Stimulated activated CD4-positive, alpha-beta T cell treated with anti-CD3 and anti-CD28 coated beads, TNF-alpha, amount 100 ng/mL, for 4 hours (primary cell): ENCODE results near the gene SPATA46.

ENCODE experiments used
- DNase-seq, 3 experiments: peaks; one replicate each; pipeline ENCODE4 v3.0.0-alpha.2; 2020; ENCODE audit warnings: low read depth in 3 of 3

SPATA46 gene

DNA sequence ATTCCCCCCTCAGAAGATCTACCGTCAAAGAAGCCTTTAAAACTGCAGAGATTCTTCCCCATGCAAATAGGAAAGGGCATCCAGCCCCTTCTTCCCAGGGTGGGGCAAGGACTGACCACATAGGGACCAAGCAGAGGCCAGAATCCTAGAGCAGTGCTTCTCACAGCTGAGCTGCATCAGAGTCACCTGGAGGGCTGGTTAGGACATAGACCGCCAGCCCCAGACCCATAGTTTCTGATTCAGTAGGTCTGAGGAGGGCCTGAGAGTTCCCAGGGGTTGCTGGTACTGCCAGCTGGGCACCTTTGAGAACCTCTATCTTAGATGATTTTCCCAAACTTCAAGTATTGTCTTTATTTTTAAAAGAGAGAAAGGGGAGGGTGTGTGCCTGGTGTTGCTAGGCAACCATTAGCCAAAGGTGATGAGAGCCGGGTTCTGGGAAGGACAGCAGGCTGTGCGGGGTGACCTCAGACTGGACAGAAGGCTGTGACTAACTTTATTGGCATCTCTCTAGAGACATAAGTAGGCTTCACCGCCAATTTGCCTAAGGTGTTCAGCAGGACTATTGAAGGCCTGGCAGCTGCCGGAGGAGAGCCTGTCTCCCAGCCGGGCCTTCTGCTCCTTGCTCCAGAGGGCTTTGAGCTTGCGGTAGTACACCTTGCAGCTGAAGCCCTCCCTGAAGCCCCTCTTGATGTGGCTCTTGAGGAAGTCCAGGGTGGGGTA is 3.0 kb downstream of the SPATA46 start:
- DNase-seq, result no peak

DNA sequence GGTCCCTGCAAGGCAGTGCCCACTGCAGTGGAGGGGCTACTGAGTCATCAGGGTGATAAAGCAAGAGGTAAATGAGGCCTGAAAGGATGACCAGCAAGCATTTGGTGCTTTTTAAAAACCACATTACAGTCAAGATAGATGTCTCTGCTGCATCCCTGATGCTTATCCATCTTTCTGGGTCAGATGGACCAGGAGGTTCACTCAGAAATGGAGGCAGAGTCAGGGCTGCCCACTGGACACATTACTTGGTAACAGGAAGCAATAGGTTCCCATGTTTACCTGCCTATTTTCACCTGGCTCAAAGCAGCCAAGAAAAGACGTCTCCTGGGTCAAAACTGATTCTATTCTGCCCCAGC is 3.6 kb downstream of the SPATA46 start:
- no peak for DNase-seq

DNA sequence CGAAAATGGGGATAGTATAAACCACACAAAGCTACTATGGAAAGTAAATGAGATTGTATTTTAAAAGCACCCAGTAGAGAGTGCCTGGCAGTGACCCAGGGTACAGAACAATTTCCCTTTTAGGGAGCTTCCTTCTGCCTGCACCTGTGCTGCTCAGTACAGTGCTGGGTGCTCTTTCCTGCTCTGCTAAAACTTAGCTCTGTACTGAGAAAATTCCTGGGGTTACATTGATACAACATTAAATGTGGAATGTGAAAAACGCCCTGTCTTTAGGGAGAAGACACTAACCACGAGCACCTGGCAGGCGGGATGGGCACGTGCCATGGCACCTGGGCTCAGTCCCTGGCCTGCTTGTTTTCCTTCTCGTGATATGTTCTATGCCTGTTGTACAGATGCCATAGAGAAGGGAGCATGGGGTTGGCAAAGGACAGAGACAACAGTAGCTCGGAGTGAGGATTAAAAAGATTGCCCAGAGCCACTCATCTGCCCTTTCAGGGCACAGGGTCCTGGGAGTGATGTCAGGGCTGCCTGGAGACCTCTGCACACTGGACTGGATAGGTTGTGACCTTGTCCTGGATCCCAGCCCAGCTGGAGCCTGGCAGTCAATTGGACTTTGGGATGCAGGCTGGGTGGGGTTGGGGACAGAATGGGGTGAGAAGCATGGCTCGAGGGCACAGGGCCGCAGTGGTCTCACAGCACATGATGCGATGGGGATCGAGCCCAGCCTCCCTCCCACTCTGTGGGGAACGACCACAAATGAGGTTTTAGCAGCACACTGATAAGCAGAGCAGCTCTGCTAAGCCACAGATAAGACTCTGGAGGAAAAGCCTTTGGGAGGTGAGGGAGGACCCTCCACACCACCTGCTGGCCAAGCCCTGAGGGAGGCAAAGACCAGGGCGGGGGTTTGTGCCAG is 4.2 kb downstream of the SPATA46 start:
- no peak for DNase-seq

DNA sequence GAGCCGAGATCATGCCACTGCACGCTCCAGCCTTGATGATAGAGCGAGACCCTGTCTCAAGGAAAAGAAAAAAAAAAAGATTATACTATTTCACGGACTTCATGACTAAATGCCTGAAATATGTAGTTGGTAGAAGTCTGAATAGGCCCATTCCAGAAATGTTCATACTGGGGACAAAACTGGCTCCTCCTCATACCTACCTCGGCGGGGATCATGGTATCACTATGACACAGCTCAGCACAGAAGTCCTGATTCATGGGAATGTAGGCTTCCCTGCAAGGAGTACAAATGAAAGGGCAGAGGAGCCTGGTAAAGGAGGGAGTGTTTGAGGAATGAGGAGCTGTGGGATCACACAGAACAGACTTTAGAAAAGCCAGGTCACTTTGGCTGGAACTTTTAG is 5.0 kb downstream of the SPATA46 start:
- no peak for DNase-seq

DNA sequence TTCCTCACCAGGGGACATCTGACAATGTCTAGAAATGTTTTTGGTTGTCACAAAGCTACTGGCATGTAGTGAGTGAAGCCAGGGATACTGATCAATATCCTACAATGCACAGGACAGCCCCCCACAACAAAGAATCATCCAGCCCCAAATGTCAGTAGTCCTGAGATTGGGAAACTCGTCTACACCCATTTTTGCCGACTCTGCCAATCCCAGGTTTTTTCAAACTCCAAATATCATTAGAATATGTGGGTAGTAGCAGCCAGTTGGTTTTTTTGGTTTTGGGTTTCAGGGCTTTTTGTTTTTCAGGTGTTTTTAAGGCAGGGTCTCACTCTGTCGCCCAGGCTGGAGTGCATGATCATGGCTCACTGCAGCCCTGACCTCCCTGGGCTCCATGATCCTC is 5.9 kb downstream of the SPATA46 start:
- DNase-seq, result no peak

DNA sequence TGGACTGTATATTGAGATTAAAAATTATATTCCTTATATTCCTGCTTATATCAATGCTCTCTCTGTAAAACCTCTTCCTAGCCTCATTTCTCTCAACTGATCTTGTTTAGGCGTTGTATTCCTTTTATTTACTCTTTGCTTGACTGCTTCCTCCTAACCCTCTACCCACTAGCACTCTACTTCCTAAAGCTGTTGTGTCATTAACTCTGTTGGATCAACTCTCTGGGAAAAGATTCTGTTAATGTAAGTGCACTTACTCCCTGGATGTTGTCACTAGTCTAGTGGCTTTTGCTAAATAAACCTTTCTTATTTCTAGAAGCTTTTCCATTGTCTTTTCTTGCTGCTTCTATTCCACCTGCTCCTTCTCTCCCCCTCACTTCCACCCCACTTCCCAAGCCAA is 6.5 kb downstream of the SPATA46 start:
- no peak for DNase-seq

DNA sequence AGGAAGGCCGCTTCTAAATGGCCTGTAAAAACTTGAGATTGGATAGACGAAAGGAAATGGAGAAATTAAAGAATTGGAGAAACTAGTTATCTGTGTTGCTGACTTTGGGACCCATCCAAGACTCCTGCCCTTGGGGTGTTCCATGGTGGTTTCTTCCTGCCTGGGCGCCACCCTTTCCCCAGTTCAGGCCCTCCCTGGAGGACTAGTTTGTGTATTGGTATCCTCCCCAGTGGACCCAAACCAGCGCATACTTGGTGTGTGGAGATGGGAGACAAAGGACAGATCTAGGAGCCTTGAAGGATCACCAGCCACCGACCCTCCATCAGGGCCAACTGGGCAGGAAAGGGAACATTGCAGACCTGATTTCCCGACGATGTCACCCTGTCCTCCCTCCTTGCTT is 7.1 kb downstream of the SPATA46 start:
- no peak for DNase-seq

DNA sequence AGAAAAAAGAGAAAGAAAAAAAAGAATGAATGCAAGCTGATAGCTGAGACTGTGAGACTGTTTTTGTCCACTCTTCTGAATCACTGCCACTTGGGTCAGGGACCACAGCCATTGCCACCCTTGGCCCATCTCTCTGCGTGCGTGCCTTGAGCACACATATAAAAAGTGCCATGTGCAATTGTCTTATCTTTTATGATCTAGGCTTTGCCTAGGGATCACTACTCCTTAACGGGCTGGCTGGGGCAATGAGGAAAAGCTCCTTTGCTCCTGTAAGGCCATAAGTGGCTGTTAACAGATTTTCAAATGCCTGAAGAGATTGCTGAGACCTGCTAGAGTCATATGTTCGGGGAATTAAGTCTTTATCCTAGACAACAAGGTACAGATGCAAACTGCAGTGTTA is 8.2 kb downstream of the SPATA46 start:
- no peak for DNase-seq

DNA sequence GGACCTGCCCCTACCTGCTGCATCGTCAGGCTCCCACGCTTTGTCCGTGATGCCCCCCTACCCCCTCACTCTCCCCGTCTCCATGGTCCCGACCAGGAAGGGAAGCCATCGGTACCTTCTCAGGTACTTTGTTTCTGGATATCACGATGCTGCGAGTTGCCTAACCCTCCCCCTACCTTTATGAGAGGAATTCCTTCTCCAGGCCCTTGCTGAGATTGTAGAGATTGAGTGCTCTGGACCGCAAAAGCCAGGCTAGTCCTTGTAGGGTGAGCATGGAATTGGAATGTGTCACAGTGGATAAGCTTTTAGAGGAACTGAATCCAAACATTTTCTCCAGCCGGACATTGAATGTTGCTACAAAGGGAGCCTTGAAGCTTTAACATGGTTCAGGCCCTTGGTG is 8.9 kb downstream of the SPATA46 start:
- no peak for DNase-seq

DNA sequence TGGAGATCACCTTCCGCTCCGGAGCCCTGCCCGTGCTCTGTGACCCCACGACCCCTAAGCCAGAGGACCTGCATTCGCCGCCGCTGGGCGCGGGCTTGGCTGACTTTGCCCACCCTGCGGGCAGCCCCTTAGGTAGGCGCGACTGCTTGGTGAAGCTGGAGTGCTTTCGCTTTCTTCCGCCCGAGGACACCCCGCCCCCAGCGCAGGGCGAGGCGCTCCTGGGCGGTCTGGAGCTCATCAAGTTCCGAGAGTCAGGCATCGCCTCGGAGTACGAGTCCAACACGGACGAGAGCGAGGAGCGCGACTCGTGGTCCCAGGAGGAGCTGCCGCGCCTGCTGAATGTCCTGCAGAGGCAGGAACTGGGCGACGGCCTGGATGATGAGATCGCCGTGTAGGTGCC is 9.6 kb downstream of the SPATA46 start:
- DNase-seq, result no peak

DNA sequence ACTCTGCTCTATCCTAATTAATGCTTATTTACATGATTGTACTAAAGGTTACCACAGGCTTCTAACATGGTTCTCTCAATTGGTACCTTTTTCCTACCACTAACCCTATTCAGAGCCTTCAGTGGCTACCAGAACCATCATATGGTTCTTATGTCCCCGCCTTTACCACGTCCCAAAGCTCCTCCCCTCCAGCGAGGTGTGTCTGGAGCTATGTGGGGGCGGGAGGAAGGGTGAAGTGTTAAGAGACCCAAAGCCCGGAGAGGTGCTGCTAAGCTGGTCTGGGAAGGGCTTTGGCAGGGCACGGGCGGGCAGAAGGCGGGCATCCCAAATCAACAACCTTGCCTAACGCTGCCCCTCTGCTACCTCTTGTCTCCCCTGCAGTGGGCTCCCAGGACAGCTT is 10.0 kb downstream of the SPATA46 start:
- no peak for DNase-seq

DNA sequence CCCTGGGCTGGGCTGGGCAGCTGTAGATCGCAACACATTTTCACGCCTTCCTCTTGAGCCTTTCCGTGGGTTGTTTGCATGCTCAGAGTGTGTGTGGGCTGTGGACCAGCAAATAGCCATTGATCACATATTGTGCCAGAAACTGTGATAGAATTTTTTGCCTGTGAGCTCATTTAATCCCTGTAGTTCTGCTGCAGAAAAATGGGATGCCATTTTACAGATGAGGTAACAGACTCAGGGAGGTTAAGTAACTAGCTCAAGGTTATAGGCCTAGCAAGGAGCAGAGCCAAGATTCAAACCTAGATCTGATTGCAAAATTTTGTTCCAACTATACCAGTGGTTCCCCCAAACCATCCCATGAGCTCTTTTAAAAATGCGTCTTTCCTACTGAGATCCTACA is 10.5 kb downstream of the SPATA46 start:
- no peak for DNase-seq

DNA sequence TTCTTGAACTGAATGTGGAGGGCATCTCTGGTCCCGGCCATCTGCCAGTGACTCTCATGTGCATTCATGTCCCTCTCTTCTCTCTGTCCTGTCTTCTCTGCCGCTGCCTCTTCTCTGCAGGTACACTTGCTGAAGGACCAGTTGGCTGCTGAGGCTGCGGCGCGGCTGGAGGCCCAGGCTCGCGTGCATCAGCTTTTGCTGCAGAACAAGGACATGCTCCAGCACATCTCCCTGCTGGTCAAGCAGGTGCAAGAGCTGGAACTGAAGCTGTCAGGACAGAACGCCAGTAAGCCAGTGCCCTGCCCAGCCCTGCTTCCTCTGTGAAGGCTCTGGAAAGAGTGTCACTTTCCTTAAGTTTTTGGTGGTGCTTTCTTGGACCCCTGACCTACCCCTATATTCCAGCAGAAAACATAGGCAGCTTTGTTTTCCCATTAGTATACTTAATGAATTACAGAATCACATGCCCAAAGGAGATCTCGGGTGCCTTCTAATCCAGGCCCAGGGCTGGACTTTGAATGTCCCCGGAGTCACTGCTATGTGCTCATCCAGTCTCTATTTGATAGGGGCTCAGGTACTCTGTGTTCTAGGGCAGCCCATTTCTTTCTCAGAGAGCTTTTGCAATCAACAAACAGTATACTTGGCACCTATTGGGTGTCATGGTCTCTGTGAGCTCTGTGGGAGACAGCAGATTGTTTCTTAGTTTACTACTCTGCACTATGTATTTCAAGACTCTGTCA is 11.2 kb downstream of the SPATA46 start:
- no peak for DNase-seq

DNA sequence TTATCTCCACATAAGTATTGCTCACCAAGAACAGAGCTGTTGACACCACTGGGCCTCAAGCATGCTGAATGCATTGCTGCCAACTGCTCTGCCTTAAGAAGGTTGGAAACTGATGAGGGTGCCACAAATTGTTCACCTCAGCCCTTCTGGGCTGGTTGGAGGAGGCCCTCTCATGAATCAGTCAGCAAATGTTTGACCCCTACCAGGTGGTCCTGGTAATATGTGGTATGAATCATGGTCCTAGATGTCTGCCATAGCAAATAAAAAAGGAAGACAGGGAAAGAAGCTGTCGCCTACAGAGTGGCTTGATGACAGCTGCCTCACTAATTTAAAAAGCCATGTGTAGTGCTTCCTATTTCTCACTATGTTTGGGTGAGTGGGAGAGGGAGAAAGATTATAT is 12.2 kb downstream of the SPATA46 start:
- no peak for DNase-seq

DNA sequence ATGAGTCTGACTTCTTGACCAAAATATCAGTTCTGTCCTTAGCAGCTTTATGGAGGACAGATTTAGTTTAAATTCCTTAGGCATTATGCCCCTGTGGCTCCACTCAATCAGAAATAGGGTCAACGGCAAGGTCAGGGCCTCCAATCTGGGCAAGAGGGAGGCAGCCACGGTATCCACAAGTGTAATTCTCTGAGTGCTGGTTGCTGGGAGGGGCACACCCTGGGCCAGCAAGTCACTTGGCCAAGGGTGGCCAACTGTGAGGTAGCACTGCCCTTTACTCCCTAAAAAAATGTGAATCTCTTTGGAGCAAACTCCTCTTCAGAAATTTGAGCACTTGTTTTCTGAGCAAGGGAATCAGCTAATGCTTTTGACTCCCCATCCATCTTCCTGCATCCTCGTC is 12.8 kb downstream of the SPATA46 start:
- DNase-seq, result no peak

DNA sequence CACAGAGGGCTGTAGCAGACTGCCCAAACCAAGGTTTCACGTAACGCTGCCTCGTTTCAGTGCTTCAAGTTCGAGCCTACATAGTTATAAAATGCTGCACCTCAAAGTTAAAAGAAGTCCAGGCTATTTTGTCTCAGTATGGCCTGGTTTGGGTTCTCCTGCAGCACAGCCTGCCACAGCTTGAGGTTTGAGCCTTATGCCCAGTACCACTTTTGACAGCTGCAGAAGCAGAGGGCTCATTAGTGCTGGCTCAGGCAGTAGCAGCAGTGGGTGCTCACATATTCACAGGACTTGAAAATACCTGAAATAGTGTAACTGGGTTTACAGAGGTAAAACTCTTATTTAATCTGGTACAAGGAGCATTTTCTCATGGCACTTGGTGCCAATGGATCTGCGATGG is 15.3 kb downstream of the SPATA46 start:
- no peak for DNase-seq

DNA sequence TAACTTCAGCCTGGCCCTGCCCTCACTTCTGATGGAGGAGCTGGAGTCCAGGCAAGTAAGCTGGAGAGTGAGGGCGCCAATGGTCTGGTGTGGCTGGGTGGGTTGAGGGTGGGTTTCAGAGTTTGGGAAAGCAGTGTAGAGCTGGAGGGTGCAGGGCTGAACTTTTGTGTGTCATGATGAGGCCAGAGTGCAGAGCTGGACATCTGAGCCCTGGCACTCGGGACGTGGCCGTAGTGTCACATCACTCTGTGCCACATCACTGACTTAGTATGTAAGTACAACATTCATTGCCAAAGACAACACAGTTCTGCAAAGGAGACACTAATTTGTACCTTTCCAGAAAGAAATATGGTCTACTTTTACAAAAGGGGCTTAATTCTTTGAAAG is 15.8 kb downstream of the SPATA46 start:
- DNase-seq, result no peak

DNA sequence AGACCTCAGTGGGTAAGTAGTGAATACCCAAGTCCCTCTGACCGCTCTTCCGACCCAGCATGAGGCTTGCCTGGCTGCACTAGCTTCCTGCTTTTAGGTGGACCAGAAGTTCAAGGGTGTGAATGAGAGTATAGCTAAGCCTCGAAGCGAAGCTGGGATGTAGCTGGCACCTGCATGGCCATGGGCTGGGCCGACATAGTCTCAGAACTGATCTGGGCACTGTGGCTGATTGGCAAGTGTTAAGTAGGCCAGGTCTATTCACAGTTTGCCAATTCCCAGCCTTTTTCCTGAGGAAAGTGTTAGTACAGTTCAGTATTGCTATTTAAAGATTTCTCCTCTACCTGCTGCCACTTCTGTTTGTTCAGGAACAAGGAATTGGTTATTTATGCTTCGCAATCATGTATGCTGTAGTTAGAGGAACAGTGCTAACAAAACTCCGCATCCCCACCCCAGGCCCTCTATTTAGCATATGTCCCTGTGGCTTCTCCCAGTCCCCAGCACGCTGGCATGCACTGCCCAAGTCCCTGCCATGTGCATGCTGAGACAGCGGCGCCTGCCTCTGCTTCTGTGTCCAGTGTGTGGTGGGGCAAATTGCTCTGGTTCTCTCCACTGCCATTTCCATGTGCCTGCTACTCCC is 16.3 kb downstream of the SPATA46 start:
- no peak for DNase-seq

DNA sequence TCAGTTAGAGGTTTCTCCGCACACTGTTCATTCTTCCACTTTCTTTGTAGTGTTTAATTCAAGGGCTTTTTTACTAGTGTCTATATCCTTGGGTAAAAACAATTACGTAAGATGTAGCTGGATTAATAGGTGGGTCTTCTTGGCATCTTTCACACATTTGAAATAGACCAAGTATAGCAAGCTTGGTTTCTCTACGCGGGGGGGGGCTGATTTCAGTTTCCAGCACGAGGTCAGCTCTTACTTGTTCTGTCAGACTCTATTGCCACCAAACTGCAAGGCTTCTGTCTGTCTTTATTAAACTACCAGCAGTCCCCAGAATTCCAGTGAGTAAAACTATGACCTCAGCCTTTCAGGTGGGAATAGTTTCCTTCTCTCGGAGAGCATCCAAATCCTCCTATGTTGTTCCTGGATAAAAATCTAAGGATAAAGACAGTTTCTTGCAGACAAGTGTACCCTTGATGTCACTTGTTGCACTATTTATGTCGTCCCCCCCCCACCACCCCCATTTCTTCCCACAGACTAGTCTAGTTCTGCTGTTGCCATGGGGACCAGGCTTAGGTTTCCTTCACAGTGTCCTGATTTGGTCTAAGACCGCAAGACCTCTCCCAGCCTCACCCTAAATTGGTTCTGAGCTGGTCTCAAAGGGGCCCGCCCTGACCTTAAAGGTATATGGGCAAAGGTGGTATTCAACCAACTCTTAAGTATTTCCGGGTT is 17.0 kb downstream of the SPATA46 start:
- DNase-seq, result no peak

DNA sequence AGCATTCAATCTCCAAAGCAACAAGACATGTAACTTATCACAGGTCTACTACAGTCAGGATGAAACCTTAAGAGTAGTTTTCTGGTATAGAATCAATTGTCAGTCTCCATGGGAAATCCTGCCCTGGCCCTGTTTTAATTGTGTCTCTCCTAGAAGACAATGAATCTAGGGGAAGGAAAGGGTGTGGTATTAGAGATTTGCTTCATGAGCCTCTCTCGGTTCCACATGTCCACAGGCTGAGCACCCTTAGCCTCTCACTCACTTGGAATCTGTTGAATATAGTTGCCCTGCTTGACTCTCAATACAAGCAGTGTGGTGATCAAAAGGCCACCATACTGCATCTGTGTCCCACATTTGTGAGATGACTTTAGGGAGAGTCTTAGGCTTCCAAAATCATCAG is 17.7 kb downstream of the SPATA46 start:
- no peak for DNase-seq

DNA sequence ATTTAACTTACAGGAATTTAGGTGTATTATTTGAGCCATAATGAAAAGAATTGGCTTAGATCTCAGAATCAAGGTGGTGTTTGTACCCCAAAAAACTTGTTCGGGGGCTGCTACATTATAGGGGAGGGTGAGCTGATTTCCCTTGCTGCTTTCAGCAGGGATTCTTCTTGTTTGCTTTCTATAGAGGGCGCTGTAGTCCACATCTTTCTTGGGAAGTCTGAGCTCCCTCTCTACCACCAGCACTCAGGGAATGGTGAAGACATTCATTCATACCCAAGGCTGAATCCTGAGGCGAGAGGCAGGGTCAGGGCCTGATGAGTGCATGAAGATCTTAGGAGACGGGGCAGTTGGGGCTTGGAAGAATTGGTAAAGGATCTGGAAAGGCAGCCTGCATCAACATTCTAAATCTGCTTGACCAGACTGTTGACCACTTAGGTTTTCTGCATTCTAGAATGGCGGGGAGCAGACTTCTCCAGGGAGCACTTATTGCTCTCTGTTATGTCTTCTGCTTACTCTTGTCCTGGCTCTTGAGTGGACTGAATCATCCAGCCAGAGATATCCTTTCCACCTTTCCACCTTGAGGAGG is 18.9 kb downstream of the SPATA46 start:
- DNase-seq, result no peak
